SKM-1 treated with dmso at 0.1 percent for 144 hours (cell line): Measurements from ENCODE around the gene METTL14.
A peak's percentile ranks its signal among the peaks of the same experiment; 100 is the strongest.

Source experiments
- DNase-seq: peaks from one replicate; lab custom pipeline; 2025; ENCODE audit not compliant: unreplicated experiment; lab: John Stamatoyannopoulos, UW

The METTL14 gene

DNA sequence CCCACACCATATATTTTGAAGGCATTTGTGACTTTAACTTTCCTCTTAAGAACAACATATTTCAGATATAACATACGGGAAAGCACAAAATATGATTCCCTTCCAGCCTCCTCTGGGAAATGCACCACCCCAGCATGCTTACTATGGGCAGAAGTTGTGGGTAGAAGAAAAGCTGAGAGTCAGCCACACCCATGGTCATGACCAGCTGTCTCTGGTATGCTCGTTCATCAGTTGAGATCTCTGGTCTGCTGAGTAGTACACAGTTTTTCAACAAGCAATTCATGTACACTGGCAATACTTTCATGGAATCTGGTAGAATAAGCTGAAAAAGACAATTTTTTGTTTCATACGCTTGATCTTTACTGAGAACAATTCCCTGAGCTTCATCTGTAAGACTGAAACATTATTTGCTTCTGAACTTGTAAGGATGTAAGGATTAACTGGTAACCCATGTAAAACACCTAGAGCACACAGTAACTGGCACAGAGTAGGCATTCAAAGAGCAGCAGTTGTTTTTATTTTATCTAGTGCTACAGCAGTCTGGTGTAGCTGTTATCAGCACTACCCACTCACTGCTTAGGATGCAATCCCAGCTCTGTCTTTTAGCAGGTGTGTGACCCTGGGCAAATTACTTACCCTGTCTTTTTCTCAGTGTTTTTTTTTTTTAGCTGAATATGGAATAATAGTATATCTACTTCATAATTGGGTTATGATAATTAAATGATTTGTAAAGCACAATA, 47.6 kb downstream of the METTL14 start:
- DNase-seq = no peak

- no peak for DNase-seq
Measured at GRCh38 chr4:118734491-118735205, 49.5 kb downstream of the METTL14 start.

DNA sequence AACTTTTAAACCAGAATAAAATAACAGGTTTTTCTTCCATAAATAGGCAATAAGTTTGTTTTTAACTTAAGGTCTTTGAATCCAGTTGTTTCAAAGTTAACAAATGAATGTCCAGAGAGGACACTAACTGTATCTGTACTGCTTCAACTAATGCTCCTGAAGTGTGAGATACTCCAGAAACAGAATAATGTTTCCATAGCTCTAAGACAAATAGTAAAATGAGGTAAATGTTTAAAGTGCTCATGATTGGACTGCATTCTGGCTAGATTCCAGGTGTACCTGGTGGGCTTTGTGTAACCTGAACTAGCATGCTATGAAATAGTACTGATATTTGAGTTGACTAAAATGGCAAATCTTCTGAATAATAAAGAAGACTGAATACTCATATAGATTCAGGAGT, 51.7 kb downstream of the METTL14 start:
- no peak for DNase-seq

DNA sequence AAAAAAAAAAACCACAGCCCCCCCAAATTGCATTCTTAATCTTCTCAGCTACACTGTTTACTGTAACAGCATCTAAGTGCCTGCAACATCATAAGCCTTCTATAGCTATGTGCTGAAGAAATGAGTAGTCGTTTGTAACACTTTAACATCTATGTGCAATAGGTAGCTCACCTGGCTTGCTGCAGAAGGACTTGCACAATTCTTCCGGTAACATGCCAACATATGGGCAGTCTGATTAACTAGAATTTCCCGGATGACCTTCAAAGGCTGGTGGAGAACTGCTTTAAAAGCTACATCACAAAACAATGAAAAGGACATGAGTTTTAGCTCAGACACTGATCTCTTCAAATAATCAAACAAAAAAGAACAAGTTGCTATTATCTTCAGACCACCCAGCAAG, 52.9 kb downstream of the METTL14 start:
- DNase-seq = no peak

GRCh38 chr4:118739022-118739713, 54.0 kb downstream of the METTL14 start:
- no peak for DNase-seq

DNA sequence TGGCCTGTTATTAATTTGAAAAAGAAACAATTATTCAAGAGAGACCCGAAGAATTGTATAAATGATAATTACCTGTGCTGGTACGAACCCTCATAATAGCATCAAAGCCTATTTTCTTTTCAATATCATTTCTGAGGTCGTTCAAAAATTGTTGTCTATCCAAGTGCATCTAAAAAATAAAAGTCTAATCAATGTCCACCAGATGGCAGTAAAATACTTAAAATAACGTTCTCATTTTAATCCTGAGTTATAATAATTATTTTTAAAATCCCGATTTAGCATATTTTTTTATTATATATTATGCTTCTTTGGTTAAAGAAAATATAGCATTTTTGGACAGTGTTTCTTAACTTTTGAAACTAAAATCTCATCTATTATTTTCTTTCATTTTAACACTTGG, 55.7 kb downstream of the METTL14 start:
- peak; percentile 2 for DNase-seq

DNA sequence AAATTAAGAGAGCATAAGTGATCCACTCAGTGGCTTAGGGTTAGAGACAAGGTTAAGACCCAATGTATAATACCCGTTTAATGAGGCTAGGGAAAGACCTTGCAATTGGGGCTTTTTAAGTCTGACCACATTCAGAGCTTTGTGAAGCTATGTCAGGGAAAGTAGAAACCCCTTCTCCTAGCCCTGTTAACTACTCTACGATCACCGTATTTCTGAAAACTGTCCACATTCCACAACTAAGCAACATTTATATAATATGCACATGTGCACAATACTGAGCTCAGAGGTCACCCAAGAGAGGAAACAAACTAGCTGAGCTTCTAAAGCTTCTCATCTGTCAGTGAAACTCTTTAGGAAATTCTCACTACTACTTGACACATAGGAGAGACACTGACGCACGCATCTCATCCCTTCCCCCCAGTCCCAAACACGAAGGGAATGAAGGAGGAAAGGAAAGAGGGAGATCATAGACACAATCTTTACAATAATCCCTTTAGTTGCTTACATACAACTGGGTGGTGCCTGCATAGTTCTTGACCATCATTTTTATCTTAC, 56.2 kb downstream of the METTL14 start:
- no peak for DNase-seq

DNA sequence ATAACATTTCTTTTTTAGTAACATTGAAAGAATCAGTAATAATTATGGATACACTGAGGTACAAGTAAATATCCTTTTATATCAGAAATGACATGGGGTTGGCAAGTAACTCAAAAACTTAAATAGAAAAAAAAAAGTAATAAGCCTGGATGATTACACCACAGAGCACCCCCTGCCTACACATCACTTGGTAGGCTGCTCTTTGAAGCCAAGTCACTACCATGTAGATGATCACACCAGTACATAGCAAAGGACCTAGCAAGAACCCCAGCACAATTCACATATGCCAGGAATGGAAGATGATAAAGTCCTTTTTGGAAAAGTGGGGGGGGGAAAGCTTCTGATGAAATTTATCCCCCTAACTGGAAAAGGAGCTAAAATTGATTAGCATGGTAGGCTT, 56.9 kb downstream of the METTL14 start:
- no peak for DNase-seq

DNA sequence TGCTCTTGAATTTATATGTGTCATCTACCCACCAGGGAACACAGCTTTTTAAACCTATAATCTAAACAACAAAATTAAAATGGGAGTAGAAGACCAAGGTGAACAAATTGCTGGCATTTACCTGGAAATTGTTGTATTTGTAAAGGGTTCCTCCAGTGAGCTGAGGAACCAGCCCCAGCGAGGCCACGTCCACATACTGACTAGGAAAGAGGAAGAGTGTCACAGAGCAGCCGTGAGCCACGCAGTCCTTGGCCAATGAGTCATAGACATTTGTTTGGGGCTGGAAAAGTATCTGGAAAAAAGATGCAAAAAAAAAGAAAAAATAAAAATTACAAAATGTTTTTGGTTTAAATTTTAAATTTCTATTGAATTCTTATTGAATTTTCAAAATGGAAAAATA, 58.7 kb downstream of the METTL14 start:
- DNase-seq = no peak

DNA sequence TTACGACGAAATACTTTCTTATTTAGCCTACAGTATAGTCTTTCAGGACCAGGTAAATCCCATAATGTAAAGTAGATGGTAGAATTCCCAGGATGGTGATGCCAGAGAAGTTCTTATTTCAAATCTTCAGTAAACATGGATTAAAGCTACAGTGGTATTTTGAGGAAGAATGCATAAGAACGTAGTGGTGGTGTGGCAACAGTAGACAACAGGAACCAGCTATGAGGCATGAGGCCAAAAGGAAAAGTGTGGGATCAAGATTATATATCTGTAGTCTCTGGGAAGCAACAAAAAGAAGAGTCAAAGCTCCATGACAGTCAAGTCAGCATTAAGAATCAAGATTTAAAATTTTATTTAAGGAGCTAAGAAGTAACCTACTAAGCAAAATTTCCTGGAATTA, 60.2 kb downstream of the METTL14 start:
- no peak for DNase-seq

DNA sequence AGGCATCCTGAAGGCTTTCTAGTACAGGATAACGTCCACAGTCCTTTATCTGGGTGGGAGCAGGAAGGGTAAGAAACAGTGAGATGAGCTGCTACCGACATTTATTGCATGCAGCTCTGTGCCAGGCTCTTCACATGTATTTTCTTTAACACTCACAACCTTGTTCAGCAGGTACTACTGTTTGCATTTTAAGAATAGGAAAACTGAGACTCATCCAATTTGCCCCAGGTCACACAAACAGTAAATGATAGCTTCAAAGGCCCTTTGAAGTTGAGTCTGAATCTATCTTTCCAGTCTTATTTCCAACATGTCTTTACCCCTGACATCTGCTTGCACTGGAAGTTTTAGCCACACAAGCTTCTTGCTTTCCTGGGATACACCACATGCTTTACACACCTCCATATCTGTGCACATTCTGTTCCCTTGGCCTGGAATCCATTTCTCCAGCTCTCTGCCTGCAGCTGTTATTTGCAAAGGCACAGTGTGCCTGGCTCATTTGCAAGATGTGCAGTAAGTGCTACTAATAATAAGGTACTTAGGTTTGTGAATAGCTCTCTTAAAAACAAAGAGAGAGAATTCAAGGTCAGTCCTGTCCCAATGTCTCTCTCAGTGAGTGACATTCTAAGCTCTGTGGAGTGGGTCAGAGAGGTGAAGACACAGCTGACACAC, 61.2 kb downstream of the METTL14 start:
- no peak for DNase-seq

DNA sequence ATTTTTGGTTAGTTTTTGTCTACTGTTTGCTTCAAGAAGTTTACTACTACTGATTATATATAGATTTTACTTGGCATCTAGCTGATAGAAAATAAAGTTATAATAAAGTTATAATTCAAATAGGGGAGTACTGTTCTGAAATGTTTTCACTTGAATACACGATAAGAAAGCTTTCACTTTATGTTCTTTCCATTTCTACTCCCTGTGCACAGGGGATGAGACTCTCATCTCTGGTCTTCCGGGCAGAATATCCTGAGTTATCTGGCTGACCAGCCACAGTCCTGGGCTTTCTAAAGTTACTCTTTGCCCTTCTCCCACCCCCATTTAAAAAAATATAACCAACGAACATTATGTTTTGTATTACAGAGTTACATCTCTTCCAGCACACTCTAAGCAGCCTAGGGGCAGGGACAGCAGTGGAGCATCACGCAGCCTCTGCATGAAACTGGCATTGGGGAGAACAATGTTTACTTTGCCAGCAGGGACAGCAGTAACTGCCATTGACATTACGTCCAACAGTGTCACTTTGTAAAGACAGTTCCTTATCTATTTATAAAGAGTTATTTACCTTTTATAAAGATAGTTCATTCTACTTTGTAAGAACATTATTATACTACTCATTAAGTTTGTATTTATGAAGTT, 64.3 kb downstream of the METTL14 start:
- no peak for DNase-seq

GRCh38 chr4:118751629-118752323, 66.6 kb downstream of the METTL14 start:
- no peak for DNase-seq

DNA sequence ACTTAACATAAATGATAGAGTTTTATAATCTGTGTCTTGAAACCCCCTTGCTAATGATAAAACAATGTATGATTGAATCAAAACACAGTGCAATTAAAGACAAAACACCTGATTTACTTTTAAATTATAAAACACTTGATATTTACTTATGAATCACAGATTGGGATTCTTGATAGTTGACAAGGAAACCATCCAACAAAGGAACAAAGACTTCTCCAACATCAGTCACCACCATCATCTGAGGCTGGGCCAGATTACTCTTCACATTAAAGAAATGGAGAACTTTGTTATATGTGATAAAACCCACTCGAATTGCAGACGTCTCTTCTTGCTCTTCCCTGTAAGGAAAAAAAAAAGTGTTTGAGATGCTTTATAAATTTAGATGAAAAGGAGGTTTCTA, 67.4 kb downstream of the METTL14 start:
- DNase-seq = no peak

DNA sequence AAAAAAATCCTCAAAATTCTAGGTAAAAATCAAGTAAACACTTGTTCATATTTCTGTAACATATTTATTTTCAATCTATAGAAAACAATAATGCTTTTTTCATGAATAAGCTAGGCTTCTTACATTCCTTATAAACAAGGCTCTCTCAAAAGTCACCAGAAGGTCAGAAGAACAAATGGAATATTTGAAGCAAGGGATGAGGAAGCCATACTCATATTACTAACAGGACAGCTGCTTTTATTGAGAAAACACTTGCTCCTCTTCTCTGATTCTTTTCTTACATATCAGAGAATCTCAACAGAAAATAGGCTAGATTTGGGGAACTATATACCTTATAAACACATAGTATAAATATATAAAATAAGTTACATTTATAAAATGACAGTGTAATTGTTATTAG, 67.9 kb downstream of the METTL14 start:
- no peak for DNase-seq

GRCh38 chr4:118753685-118754084, 68.5 kb downstream of the METTL14 start:
- DNase-seq = no peak

DNA sequence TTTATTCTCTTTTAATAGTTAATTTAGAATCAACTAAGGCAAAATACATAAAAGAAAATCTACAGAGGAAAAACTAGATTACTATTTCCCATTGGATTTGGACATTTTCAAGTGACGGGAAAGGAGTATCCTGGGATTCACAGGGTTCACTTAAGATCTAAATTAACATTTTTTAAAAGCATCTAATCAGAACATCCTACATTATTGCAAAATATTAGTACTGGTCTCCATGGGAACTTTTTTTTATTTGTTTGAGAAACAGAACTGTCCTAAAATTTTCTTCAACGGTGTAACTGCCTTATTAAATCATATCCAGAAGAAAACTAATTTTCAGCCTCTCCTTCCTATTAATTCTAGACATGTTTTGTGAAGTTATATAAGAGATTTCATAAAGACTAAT, 69.7 kb downstream of the METTL14 start:
- no peak for DNase-seq

GRCh38 chr4:118755438-118756226, 70.4 kb downstream of the METTL14 start:
- DNase-seq = no peak

- DNase-seq = no peak
Measured at GRCh38 chr4:118756429-118756828, 71.2 kb downstream of the METTL14 start.
